ENCODE data around the gene OR1I1.

The OR1I1 gene

DNA sequence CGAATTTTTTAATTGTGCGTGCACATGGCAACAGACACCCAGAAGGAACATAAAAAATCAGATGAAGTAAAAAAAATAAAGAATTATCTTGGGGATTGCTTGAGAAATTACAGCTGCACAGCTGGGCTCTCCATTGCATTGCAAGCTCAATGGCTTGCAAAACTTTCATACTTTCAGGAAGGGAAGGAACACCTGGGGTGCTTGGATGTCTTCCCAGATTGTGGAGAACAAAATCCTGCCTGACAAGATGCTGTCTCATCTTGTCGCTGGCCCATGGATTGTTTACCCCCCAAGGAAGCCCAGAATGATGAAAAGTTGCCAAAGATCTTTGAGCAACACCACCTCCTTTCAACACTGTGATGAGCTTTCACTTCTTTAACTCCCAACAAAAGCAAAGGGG lies 43.7 kb upstream of the OR1I1 start:
- Histone ChIP-seq H3K27ac (replicated peaks) (no peak overlapping the region), H3K4me3 (replicated peaks; ENCODE audit: insufficient read depth, low read length) (no peak overlapping the region), H3K27me3 (ENCODE audit: insufficient read depth, poor library complexity, severe bottlenecking) (no peaks in the 10 kb centered on the region)
- TF ChIP-seq GABPA (IDR thresholded peaks at IDR 0.05; ENCODE audit: low read depth) (no peak), SPI1 (IDR thresholded peaks at IDR 0.05; ENCODE audit: borderline replicate concordance, low read depth) (no peak), POLR2AphosphoS5 (IDR thresholded peaks at IDR 0.05; ENCODE audit: low read depth) (no peak)
- TF ChIP-seq, protein P1, sequence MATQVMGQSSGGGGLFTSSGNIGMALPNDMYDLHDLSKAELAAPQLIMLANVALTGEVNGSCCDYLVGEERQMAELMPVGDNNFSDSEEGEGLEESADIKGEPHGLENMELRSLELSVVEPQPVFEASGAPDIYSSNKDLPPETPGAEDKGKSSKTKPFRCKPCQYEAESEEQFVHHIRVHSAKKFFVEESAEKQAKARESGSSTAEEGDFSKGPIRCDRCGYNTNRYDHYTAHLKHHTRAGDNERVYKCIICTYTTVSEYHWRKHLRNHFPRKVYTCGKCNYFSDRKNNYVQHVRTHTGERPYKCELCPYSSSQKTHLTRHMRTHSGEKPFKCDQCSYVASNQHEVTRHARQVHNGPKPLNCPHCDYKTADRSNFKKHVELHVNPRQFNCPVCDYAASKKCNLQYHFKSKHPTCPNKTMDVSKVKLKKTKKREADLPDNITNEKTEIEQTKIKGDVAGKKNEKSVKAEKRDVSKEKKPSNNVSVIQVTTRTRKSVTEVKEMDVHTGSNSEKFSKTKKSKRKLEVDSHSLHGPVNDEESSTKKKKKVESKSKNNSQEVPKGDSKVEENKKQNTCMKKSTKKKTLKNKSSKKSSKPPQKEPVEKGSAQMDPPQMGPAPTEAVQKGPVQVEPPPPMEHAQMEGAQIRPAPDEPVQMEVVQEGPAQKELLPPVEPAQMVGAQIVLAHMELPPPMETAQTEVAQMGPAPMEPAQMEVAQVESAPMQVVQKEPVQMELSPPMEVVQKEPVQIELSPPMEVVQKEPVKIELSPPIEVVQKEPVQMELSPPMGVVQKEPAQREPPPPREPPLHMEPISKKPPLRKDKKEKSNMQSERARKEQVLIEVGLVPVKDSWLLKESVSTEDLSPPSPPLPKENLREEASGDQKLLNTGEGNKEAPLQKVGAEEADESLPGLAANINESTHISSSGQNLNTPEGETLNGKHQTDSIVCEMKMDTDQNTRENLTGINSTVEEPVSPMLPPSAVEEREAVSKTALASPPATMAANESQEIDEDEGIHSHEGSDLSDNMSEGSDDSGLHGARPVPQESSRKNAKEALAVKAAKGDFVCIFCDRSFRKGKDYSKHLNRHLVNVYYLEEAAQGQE (IDR thresholded peaks at IDR 0.05; ENCODE audit: insufficient replicate concordance, low read depth), result no peak
- TF ChIP-seq, protein P2, sequence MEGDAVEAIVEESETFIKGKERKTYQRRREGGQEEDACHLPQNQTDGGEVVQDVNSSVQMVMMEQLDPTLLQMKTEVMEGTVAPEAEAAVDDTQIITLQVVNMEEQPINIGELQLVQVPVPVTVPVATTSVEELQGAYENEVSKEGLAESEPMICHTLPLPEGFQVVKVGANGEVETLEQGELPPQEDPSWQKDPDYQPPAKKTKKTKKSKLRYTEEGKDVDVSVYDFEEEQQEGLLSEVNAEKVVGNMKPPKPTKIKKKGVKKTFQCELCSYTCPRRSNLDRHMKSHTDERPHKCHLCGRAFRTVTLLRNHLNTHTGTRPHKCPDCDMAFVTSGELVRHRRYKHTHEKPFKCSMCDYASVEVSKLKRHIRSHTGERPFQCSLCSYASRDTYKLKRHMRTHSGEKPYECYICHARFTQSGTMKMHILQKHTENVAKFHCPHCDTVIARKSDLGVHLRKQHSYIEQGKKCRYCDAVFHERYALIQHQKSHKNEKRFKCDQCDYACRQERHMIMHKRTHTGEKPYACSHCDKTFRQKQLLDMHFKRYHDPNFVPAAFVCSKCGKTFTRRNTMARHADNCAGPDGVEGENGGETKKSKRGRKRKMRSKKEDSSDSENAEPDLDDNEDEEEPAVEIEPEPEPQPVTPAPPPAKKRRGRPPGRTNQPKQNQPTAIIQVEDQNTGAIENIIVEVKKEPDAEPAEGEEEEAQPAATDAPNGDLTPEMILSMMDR (IDR thresholded peaks at IDR 0.05; ENCODE audit: insufficient read depth, low read length), result no peak
- no peak for DNase-seq (ENCODE audit: low read depth in 1 of 2, low spot score in 1 of 2)

DNA sequence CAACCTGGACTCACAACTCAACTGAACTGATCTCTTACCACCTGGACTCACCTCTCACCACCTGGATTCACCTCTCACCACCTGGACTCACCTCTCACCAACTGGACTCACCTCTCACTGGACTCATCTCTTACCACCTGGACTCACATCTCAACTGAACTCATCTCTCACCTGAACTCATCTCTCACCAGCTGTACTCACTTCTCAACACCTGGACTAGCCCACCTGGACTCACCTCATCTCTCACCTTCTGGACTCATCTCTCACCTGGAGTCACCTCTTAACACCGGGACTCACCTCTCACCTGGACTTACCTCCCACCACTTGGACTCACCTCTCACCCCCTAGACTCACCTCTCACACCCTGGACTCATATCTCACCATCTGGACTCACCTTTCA lies 40.0 kb upstream of the OR1I1 start:
- no peak for DNase-seq (ENCODE audit: low read depth in 1 of 2, low spot score in 1 of 2)
- H3K27ac ChIP-seq (replicated peaks), result no peak overlapping the region
- H3K27me3 ChIP-seq (ENCODE audit: insufficient read depth, poor library complexity, severe bottlenecking), result no peaks in the 10 kb centered on the region
- H3K4me3 ChIP-seq (replicated peaks; ENCODE audit: insufficient read depth, low read length), result no peak overlapping the region
- TF ChIP-seq, protein P1 (IDR thresholded peaks at IDR 0.05; ENCODE audit: insufficient replicate concordance, low read depth), result no peak
- no peak for TF ChIP-seq POLR2AphosphoS5 (IDR thresholded peaks at IDR 0.05; ENCODE audit: low read depth)
- no peak for TF ChIP-seq SPI1 (IDR thresholded peaks at IDR 0.05; ENCODE audit: borderline replicate concordance, low read depth)
- TF ChIP-seq, protein P2 (IDR thresholded peaks at IDR 0.05; ENCODE audit: insufficient read depth, low read length), result no peak
- TF ChIP-seq GABPA (IDR thresholded peaks at IDR 0.05; ENCODE audit: low read depth), result no peak

DNA sequence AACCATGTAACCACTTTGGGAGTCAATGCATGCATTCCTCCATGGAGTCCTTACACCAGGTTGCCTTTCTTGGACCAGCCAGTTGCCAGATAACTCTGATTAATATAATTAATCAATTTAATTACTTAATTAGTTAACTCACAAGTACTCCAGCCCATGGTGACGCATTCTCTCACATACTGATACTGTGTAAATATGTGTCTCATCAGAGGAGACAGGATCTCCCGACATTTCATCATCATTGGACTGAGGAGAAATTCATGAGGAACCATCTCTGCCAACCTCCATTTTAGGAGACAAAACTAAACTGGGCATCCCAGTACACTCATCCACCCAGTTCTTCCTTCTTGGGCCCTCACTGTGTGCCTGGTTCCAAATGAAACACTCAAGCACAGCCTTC lies 39.2 kb upstream of the OR1I1 start:
- Histone ChIP-seq H3K27ac (replicated peaks) (no peak overlapping the region), H3K27me3 (ENCODE audit: insufficient read depth, poor library complexity, severe bottlenecking) (no peaks in the 10 kb centered on the region), H3K4me3 (replicated peaks; ENCODE audit: insufficient read depth, low read length) (no peak overlapping the region)
- no peak for TF ChIP-seq SPI1 (IDR thresholded peaks at IDR 0.05; ENCODE audit: borderline replicate concordance, low read depth)
- TF ChIP-seq, protein P1 (IDR thresholded peaks at IDR 0.05; ENCODE audit: insufficient replicate concordance, low read depth), result no peak
- TF ChIP-seq POLR2AphosphoS5 (IDR thresholded peaks at IDR 0.05; ENCODE audit: low read depth), result no peak
- TF ChIP-seq GABPA (IDR thresholded peaks at IDR 0.05; ENCODE audit: low read depth), result no peak
- TF ChIP-seq, protein P2 (IDR thresholded peaks at IDR 0.05; ENCODE audit: insufficient read depth, low read length), result no peak
- no peak for DNase-seq (ENCODE audit: low read depth in 1 of 2, low spot score in 1 of 2)
